ENCODE data around the gene SDHAF1. TPM values are rescaled to one million over a fixed set of nuclear protein-coding genes. Genes with fewer than 3 reads are reported as not detected.

SDHAF1 gene
- total and polyA plus RNA-seq, 2 of the 8 experiments (the other 6 are each of a cell fraction or from before 2014, with no cell fraction given): 16.0 to 21.3 TPM

DNA sequence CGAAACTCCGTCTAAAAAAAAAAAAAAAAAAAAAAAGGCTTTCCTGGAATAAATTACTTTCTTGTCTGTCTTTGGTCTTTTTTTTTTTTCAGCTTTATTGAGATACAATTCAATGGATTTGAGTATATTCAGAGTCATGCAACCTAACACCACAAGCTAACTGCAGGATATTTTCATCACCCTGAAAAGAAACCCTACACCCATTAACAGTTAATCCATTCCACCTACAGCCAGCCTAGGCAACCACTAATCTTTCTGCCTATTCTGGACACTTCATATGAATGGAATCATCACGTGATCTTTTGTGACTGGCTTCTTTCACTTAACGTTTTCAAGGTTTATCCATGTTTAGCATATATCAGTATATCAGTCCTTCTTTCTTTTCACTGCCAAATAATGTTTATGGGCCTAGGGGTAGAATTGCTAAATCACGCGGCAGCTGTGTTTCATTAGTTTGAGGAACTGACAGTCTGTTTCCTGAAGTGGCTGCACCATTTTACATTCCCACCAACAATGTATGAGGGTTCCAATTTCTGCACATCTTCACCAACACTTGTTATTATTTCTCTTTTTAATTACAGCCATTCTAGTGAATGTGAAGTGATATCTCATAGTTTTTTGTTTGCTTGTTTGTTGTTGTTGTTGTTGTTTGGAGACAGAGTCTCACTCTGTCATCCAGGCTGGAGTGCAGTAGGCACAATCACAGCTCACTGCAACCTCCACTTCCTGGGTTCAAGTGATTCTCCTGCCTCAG lies 38.9 kb upstream of the SDHAF1 start:
- Histone ChIP-seq H2BK20ac (ENCODE audit: low read length) (no peak overlapping the region), H2BK12ac (ENCODE audit: low read depth, low read length) (no peak overlapping the region), H3K18ac (ENCODE audit: extremely low read depth, low read length) (no peak overlapping the region), H3K4ac (replicated peaks; ENCODE audit: insufficient read length, low read depth, low read length) (no peak overlapping the region), H2BK5ac (ENCODE audit: low read depth, low read length) (no peak overlapping the region), H3K27ac (ENCODE audit: low read depth, low read length) (no peak overlapping the region), H3K56ac (replicated peaks; ENCODE audit: insufficient read length, low read depth, low read length) (no peak overlapping the region), H3K79me2 (ENCODE audit: control insufficient read depth in 1 of 2, insufficient read depth in 2 of 2, low read length in 2 of 2) (no peaks in the 10 kb centered on the region), H2BK15ac (ENCODE audit: low read length) (no peak overlapping the region), H3K4me3 (ENCODE audit: extremely low read depth in 1 of 4, insufficient read depth in 2 of 4, low read depth in 3 of 4, low read length in 4 of 4) (no peak overlapping the region), H4K91ac (replicated peaks; ENCODE audit: insufficient read length, low read length) (no peak overlapping the region), H3K4me1 (replicated peaks in 1 of 4; ENCODE audit: control insufficient read depth in 3 of 4, insufficient read depth in 4 of 4, low read length in 3 of 4) (peaks cover 0 to 7% (median 3%) of the 10 kb centered on the region in 4 experiments; a peak in 4 of 7 replicates), H3K36me3 (ENCODE audit: control insufficient read depth in 2 of 4, insufficient read depth in 4 of 4, low read length in 3 of 4) (no peaks in the 10 kb centered on the region), H2AK5ac (ENCODE audit: low read depth, low read length) (no peak overlapping the region), H3K27me3 (replicated peaks in 1 of 4; ENCODE audit: control insufficient read depth in 3 of 4, extremely low read depth in 1 of 4, insufficient read depth in 3 of 4, low read length in 3 of 4) (peaks cover 13 to 31% (median 29%) of the 10 kb centered on the region in 4 experiments), H3K79me1 (ENCODE audit: low read depth, low read length) (no peaks in the 10 kb centered on the region), H3K9me3 (ENCODE audit: insufficient read depth in 2 of 2, low read depth in 1 of 2, low read length in 1 of 2) (no peaks in the 10 kb centered on the region), H4K8ac (ENCODE audit: extremely low read depth, insufficient read depth, low read length) (no peak overlapping the region), H3K14ac (ENCODE audit: insufficient read length) (no peak overlapping the region), H3K23ac (ENCODE audit: insufficient read length) (no peak overlapping the region), H2BK120ac (replicated peaks; ENCODE audit: low read depth, low read length) (no peak overlapping the region), H2AFZ (ENCODE audit: low read length) (no peak overlapping the region), H3K23me2 (ENCODE audit: low read depth, low read length) (peaks cover 3% of the 10 kb centered on the region; the same call in 1 of the 2 replicates), H4K20me1 (replicated peaks in 1 of 2; ENCODE audit: control insufficient read depth in 1 of 2, insufficient read depth in 2 of 2, low read length in 2 of 2) (peaks cover 0 to 5% of the 10 kb centered on the region in 2 experiments), H3K4me2 (ENCODE audit: insufficient read depth in 1 of 2, low read depth in 2 of 2, low read length in 2 of 2) (no peak overlapping the region), H3K9ac (replicated peaks in 1 of 4; ENCODE audit: extremely low read depth in 1 of 4, low read depth in 3 of 4, low read length in 3 of 4) (no peak overlapping the region), H4K5ac (ENCODE audit: insufficient read length, low read depth, low read length) (no peak overlapping the region)
- no peak for DNase-seq (ENCODE audit: low read depth in 1 of 2, low spot score in 2 of 2)
- peak; percentile 28 for FAIRE-seq
- CTCF ChIA-PET (ENCODE audit: partially characterized antibody): interaction anchor here (0.6 to 1.8 kb wide), 2 partner anchors 13 to 180 kb away, joined by 4 to 7 read pairs; no protein-coding TSS in a partner anchor
- POLR2A ChIA-PET (ENCODE audit: partially characterized antibody): interaction anchor here (0.6 kb wide), 1 partner anchor 26 kb away, joined by 5 read pairs; no protein-coding TSS in a partner anchor
- 77% methylated on average over 4 of the region's 6 CpGs; no CpG with 5 or more reads in 1 of the 2 experiments for WGBS, 2 experiments (ENCODE audit: extremely low coverage in 1 of 2, insufficient coverage in 1 of 2, insufficient read length in 1 of 2, insufficient replicate concordance in 2 of 2, low coverage in 1 of 2, low lambda C conversion rate in 2 of 2, missing lambda C conversion rate in 1 of 2)
- TF ChIP-seq RFX5 (IDR thresholded peaks at IDR 0.05; ENCODE audit: borderline replicate concordance, low read depth, low read length): no peak
- no peak for TF ChIP-seq CBX8 (IDR thresholded peaks at IDR 0.05; ENCODE audit: borderline replicate concordance, low read depth, low read length)
- TF ChIP-seq TAF7 (optimal IDR thresholded peaks at IDR 0.05; ENCODE audit: borderline replicate concordance, low read depth, low read length): no peak
- TF ChIP-seq RBBP5 (IDR thresholded peaks at IDR 0.05; ENCODE audit: borderline replicate concordance, low read depth, low read length): no peak
- TF ChIP-seq NRF1 (IDR thresholded peaks at IDR 0.05; ENCODE audit: low read depth, low read length): no peak

Measured in H1 (cell line).